Measurements from ENCODE around the gene MEG3.

DNA sequence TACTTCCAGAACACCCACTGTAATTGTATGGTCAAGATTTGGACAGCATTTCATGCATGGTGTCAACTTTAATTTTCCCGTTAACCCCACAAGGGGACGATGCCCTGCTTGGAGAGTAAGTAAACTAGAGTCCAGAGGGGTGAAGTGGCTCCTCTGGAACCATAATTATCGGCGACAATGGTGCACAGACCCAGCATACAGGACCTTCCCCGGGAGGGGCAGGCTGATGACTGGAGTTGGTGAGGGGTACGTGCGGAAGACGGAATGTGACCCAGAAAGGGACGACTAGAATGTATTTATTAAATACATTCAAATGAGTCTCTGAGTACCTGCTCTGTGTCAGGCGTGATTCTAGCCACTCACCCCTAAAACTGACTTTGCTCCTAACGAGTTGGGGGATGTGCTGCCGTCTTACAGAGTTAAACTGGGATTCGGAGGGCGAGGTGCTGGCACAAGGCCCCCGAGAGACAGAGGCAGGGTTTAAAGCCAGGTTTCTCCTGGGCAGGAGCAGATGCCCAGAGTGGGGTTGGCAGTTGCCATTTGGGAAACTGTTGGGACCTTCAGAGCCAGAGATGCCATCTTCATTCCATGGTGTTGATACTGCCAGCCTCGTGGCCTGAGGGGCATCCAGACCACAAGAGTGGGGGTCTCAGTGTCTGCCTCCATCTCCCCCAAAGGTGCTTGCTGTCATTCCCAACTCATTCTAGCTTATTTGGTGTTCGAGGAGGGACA, 66.7 kb downstream of the MEG3 start:
- TF ChIP-seq, protein P1, sequence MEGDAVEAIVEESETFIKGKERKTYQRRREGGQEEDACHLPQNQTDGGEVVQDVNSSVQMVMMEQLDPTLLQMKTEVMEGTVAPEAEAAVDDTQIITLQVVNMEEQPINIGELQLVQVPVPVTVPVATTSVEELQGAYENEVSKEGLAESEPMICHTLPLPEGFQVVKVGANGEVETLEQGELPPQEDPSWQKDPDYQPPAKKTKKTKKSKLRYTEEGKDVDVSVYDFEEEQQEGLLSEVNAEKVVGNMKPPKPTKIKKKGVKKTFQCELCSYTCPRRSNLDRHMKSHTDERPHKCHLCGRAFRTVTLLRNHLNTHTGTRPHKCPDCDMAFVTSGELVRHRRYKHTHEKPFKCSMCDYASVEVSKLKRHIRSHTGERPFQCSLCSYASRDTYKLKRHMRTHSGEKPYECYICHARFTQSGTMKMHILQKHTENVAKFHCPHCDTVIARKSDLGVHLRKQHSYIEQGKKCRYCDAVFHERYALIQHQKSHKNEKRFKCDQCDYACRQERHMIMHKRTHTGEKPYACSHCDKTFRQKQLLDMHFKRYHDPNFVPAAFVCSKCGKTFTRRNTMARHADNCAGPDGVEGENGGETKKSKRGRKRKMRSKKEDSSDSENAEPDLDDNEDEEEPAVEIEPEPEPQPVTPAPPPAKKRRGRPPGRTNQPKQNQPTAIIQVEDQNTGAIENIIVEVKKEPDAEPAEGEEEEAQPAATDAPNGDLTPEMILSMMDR (IDR thresholded peaks at IDR 0.05; ENCODE audit: extremely low read depth in 1 of 2, insufficient read depth in 1 of 2, low read depth in 1 of 2, low read length in 2 of 2): no peak
- TF ChIP-seq, protein P2, sequence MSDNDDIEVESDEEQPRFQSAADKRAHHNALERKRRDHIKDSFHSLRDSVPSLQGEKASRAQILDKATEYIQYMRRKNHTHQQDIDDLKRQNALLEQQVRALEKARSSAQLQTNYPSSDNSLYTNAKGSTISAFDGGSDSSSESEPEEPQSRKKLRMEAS (IDR thresholded peaks at IDR 0.05; ENCODE audit: insufficient read depth, insufficient read length): no peak
- TF ChIP-seq POLR2A (IDR thresholded peaks at IDR 0.05; ENCODE audit: low read depth, low read length) (no peak), EZH2 (IDR thresholded peaks at IDR 0.05; ENCODE audit: borderline replicate concordance, low read depth, low read length, severe bottlenecking) (no peak), FOS (IDR thresholded peaks at IDR 0.05; ENCODE audit: borderline replicate concordance, insufficient read depth, low read length) (no peak), POLR2AphosphoS5 (IDR thresholded peaks at IDR 0.05; ENCODE audit: insufficient read depth, low read depth, low read length) (no peak), GATA2 (IDR thresholded peaks at IDR 0.05; ENCODE audit: insufficient read depth, insufficient read length, low read depth, low read length) (no peak), JUN (IDR thresholded peaks at IDR 0.05; ENCODE audit: borderline replicate concordance, insufficient read depth, insufficient read length, low read depth) (no peak)
